Measurements from ENCODE around the gene ARRB1. TPM values are rescaled to one million over a fixed set of nuclear protein-coding genes. Genes with fewer than 3 reads are reported as not detected.

The ARRB1 gene
- total RNA-seq, 6 experiments from 2014 or later = 10.8 to 14.4 (median 11.2) TPM

DNA sequence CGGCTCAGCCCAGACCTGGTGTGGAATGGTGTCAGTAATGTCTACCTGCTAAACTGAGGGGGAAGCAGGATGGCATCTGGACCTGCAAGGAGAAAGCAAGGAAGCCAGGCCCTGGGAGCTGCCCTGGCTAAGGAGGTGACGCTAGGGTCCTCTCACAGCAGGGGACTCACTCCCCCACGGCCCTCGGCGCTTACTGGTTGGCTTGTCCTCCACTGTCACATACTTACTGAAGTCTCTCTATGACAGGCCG is 62.0 kb downstream of the ARRB1 start:
- no peaks in the 10 kb centered on the region for H3K9me3 Mint-ChIP-seq
- peaks cover 9% of the 10 kb centered on the region for H3K4me1 Mint-ChIP-seq (ENCODE audit: low read depth)
- no peaks in the 10 kb centered on the region for H3K36me3 Mint-ChIP-seq (ENCODE audit: low read depth)
- H3K4me3 Mint-ChIP-seq = no peak overlapping the region
- peaks cover 1% of the 10 kb centered on the region for H3K27me3 Mint-ChIP-seq (ENCODE audit: insufficient read depth)
- H3K27ac Mint-ChIP-seq = 0 out of 2 replicates have a peak overlapping the region, but pooled peaks have one; percentile 10
- DNase-seq = no peak
- TF ChIP-seq, protein P1, sequence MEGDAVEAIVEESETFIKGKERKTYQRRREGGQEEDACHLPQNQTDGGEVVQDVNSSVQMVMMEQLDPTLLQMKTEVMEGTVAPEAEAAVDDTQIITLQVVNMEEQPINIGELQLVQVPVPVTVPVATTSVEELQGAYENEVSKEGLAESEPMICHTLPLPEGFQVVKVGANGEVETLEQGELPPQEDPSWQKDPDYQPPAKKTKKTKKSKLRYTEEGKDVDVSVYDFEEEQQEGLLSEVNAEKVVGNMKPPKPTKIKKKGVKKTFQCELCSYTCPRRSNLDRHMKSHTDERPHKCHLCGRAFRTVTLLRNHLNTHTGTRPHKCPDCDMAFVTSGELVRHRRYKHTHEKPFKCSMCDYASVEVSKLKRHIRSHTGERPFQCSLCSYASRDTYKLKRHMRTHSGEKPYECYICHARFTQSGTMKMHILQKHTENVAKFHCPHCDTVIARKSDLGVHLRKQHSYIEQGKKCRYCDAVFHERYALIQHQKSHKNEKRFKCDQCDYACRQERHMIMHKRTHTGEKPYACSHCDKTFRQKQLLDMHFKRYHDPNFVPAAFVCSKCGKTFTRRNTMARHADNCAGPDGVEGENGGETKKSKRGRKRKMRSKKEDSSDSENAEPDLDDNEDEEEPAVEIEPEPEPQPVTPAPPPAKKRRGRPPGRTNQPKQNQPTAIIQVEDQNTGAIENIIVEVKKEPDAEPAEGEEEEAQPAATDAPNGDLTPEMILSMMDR (IDR thresholded peaks at IDR 0.05) = no peak

DNA sequence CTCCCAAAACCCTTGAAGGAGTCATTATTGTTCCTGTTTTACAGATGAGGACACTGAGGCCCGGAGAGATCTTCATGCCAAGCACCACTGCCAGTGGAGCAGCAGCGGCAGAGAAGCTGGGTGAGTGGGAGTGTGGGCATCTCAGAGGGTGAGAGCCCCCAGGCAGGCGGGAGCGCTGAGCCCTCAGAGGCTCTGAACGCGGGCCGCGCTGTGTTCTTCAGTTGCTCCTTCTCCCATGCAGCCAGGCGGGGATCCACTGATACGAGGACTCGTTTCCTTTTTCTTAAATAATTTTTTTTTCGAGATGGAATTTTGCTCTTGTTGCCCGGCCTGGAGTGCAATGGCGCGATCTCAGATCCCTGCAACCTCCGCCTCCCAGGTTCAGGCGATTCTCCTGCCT is 63.9 kb downstream of the ARRB1 start:
- Mint-ChIP-seq H3K4me1 (ENCODE audit: low read depth) (peaks cover 9% of the 10 kb centered on the region), H3K9me3 (no peaks in the 10 kb centered on the region), H3K36me3 (ENCODE audit: low read depth) (no peaks in the 10 kb centered on the region), H3K27me3 (ENCODE audit: insufficient read depth) (peaks cover 1% of the 10 kb centered on the region), H3K27ac (no peak overlapping the region), H3K4me3 (no peak overlapping the region)
- no peak for DNase-seq
- TF ChIP-seq, protein P1 (IDR thresholded peaks at IDR 0.05) = no peak

DNA sequence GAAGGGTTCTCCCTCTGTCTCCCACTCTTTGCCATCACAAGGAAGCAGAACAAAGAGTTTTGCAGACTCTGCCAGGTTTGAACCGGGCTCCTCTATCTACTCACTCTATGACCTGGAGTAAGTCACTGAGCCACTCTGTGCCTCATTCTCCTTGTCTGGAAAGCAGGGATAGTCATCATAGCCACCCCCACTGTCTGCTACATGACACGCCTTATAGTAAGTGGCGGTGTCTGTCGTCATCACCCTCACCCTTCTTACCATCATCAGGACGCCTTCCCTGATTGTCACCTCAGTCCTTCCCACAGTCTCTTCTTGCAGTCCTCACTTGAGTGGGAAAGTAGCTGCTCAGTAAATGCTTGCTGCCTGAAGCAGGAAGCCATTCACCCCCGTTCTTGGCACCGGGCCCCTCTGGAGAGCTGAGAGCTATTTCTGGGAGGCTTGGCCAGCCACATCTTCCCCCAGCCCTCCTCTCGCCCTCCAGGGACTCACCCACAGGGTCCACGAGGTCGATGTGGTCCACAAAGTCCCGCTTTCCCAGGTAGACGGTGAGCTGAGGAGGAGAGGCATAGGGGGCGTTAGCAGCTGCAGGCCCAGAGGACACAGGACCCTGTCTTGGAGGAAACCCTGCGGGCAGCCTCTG is 64.5 kb downstream of the ARRB1 start:
- no peak overlapping the region for H3K27ac Mint-ChIP-seq
- DNase-seq = peak; percentile 32
- no peak overlapping the region for H3K4me3 Mint-ChIP-seq
- no peaks in the 10 kb centered on the region for H3K9me3 Mint-ChIP-seq
- H3K27me3 Mint-ChIP-seq (ENCODE audit: insufficient read depth) = peaks cover 1% of the 10 kb centered on the region
- H3K4me1 Mint-ChIP-seq (ENCODE audit: low read depth) = peaks cover 9% of the 10 kb centered on the region
- TF ChIP-seq, protein P1 (IDR thresholded peaks at IDR 0.05) = no peak
- H3K36me3 Mint-ChIP-seq (ENCODE audit: low read depth) = no peaks in the 10 kb centered on the region

- Mint-ChIP-seq H3K4me1 (ENCODE audit: low read depth) (peaks cover 9% of the 10 kb centered on the region), H3K27ac (no peak overlapping the region), H3K4me3 (no peak overlapping the region), H3K27me3 (ENCODE audit: insufficient read depth) (peaks cover 1% of the 10 kb centered on the region), H3K9me3 (no peaks in the 10 kb centered on the region), H3K36me3 (ENCODE audit: low read depth) (no peaks in the 10 kb centered on the region)
- no peak for DNase-seq
- TF ChIP-seq, protein P1 (IDR thresholded peaks at IDR 0.05) = no peak
Measured at GRCh38 chr11:75285776-75286360, 65.6 kb downstream of the ARRB1 start.

GRCh38 chr11:75283391-75283931 is 68.0 kb downstream of the ARRB1 start:
- no peaks in the 10 kb centered on the region for H3K36me3 Mint-ChIP-seq (ENCODE audit: low read depth)
- H3K27ac Mint-ChIP-seq = no peak overlapping the region

More at GRCh38 chr11:75283391-75283931, 68.0 kb downstream of the ARRB1 start:
- no peaks in the 10 kb centered on the region for H3K9me3 Mint-ChIP-seq
- H3K4me1 Mint-ChIP-seq (ENCODE audit: low read depth) = peaks cover 9% of the 10 kb centered on the region
- H3K4me3 Mint-ChIP-seq = no peak overlapping the region
- H3K27me3 Mint-ChIP-seq (ENCODE audit: insufficient read depth) = peaks cover 3% of the 10 kb centered on the region
- TF ChIP-seq, protein P1 (IDR thresholded peaks at IDR 0.05) = no peak
- DNase-seq = no peak

Data from HFFc6 (cell line).